H1 (cell line): ENCODE measurements around the gene ECI1. TPM values are rescaled to one million over a fixed set of nuclear protein-coding genes. Genes with fewer than 3 reads are reported as not detected.

Experiments
- CTCF ChIA-PET: fragments of 300-600 bp; sonication (Branson Sonifier 250); formaldehyde crosslinking; loops from one replicate; lab custom pipeline; 2021; ENCODE audit not compliant: partially characterized antibody; lab: Charles Lee
- POLR2A ChIA-PET: fragments of 300-600 bp; sonication (Branson Sonifier 250); formaldehyde crosslinking; loops from one replicate; lab custom pipeline; 2021; ENCODE audit warnings: inconsistent platforms; ENCODE audit not compliant: partially characterized antibody; lab: Charles Lee
- DNase-seq, 2 experiments: peaks; one replicate each; pipeline versions ENCODE4 v3.0.0 to v3.0.0-alpha.2; 2010 to 2022; ENCODE audit warnings: low spot score in 2 of 2, low read depth in 1 of 2, mixed read lengths in 1 of 2
- FAIRE-seq: peaks from 2 replicates; lab custom pipeline; 2011; peaks lifted over from hg19 to GRCh38; lab: Jason Lieb, UNC
- H2AFZ ChIP-seq: 2 replicates; pipeline ENCODE4 v1.8.1; 2012; ENCODE audit warnings: low read length, inconsistent platforms
- H2AK5ac ChIP-seq: 2 replicates; pipeline ENCODE4 v1.6.1; 2013; ENCODE audit warnings: low read depth, low read length
- H2BK120ac ChIP-seq: replicated peaks from 2 replicates; pipeline ENCODE3; 2013; ENCODE audit warnings: low read depth, low read length, inconsistent platforms
- H2BK12ac ChIP-seq: 2 replicates; pipeline ENCODE4 v1.6.1; 2013; ENCODE audit warnings: low read depth, low read length
- H2BK15ac ChIP-seq: 2 replicates; pipeline ENCODE4 v1.6.1; 2013; ENCODE audit warnings: low read length
- H2BK20ac ChIP-seq: 2 replicates; pipeline ENCODE4 v1.6.1; 2013; ENCODE audit warnings: low read length
- H2BK5ac ChIP-seq: 2 replicates; pipeline ENCODE4 v1.6.1; 2013; ENCODE audit warnings: low read depth, low read length
- H3K14ac ChIP-seq: 2 replicates; pipeline ENCODE4 v1.6.1; 2013; ENCODE audit warnings: inconsistent platforms; ENCODE audit not compliant: insufficient read length
- H3K18ac ChIP-seq: 2 replicates; pipeline ENCODE4 v1.6.1; 2013; ENCODE audit warnings: low read length; ENCODE audit errors: extremely low read depth
- H3K23ac ChIP-seq: 2 replicates; pipeline ENCODE4 v1.6.1; 2013; ENCODE audit warnings: inconsistent platforms; ENCODE audit not compliant: insufficient read length
- H3K23me2 ChIP-seq: 2 replicates; pipeline ENCODE4 v1.6.1; 2013; ENCODE audit warnings: low read depth, low read length
- H3K27ac ChIP-seq: 2 replicates; pipeline ENCODE4 v1.6.1; 2011; ENCODE audit warnings: low read depth, low read length, inconsistent platforms
- H3K27me3 ChIP-seq, 4 experiments: replicated peaks in 1 of 4; 1 replicate in 1 of 4; 2 replicates in 3 of 4; pipeline versions ENCODE4 v1.6.1 to v1.8.1; 2011 to 2013; ENCODE audit warnings: low read length in 3 of 4, mild to moderate bottlenecking in 3 of 4, inconsistent platforms in 2 of 4, mixed read lengths in 2 of 4, moderate library complexity in 1 of 4; ENCODE audit not compliant: control insufficient read depth in 3 of 4, insufficient read depth in 3 of 4; ENCODE audit errors: extremely low read depth in 1 of 4
- H3K36me3 ChIP-seq, 4 experiments: 2 replicates each; pipeline versions ENCODE4 v1.6.1 to v1.8.1; 2011 to 2013; ENCODE audit warnings: mild to moderate bottlenecking in 4 of 4, low read length in 3 of 4, moderate library complexity in 2 of 4, control low read depth in 1 of 4, inconsistent platforms in 1 of 4; ENCODE audit not compliant: insufficient read depth in 4 of 4, control insufficient read depth in 2 of 4
- H3K4ac ChIP-seq: replicated peaks from 2 replicates; pipeline ENCODE3; 2013; ENCODE audit warnings: low read length, low read depth, mixed read lengths, inconsistent platforms; ENCODE audit not compliant: insufficient read length
- H3K4me1 ChIP-seq, 4 experiments: replicated peaks in 1 of 4; 1 replicate in 1 of 4; 2 replicates in 3 of 4; pipeline versions ENCODE4 v1.6.1 to v1.8.1; 2011 to 2013; ENCODE audit warnings: low read length in 3 of 4, inconsistent platforms in 2 of 4, mixed read lengths in 1 of 4; ENCODE audit not compliant: insufficient read depth in 4 of 4, control insufficient read depth in 3 of 4
- H3K4me2 ChIP-seq, 2 experiments: 2 replicates each; pipeline versions ENCODE4 v1.6.1 to v1.8.1; 2011 to 2013; ENCODE audit warnings: low read depth in 2 of 2, low read length in 2 of 2, control low read depth in 1 of 2, inconsistent platforms in 1 of 2, mild to moderate bottlenecking in 1 of 2; ENCODE audit not compliant: insufficient read depth in 1 of 2
- H3K4me3 ChIP-seq, 4 experiments: fragments of 200-600, 300-600 bp in 1 of 4; sonication (generic), shearing (Covaris generic), sonication (Bioruptor Twin) in 1 of 4; 2 replicates each; pipeline versions ENCODE4 v1.5.1 to v1.8.1; 2011 to 2016; ENCODE audit warnings: low read length in 4 of 4, low read depth in 3 of 4, control low read depth in 2 of 4, inconsistent platforms in 2 of 4, mild to moderate bottlenecking in 2 of 4, mixed read lengths in 1 of 4, moderate library complexity in 1 of 4; ENCODE audit not compliant: insufficient read depth in 2 of 4; ENCODE audit errors: extremely low read depth in 1 of 4
- H3K56ac ChIP-seq: replicated peaks from 2 replicates; pipeline ENCODE3; 2013; ENCODE audit warnings: low read depth, mild to moderate bottlenecking, mixed read lengths, low read length, inconsistent platforms; ENCODE audit not compliant: insufficient read length
- H3K79me1 ChIP-seq: 2 replicates; pipeline ENCODE4 v1.6.1; 2013; ENCODE audit warnings: low read depth, low read length, control low read depth
- H3K79me2 ChIP-seq, 2 experiments: 2 replicates each; pipeline versions ENCODE4 v1.6.1 to v1.8.1; 2012 to 2013; ENCODE audit warnings: low read length in 2 of 2, mild to moderate bottlenecking in 2 of 2, inconsistent platforms in 1 of 2; ENCODE audit not compliant: insufficient read depth in 2 of 2, control insufficient read depth in 1 of 2
- H3K9ac ChIP-seq, 4 experiments: replicated peaks in 1 of 4; 1 replicate in 1 of 4; 2 replicates in 3 of 4; pipeline versions ENCODE4 v1.6.1 to v1.8.1; 2011 to 2013; ENCODE audit warnings: low read depth in 3 of 4, low read length in 3 of 4, control low read depth in 2 of 4, mild to moderate bottlenecking in 2 of 4, moderate library complexity in 2 of 4, inconsistent platforms in 1 of 4; ENCODE audit errors: extremely low read depth in 1 of 4
- H3K9me3 ChIP-seq, 2 experiments: 2 replicates each; pipeline versions ENCODE4 v1.6.1 to v1.8.1; 2012 to 2013; ENCODE audit warnings: mild to moderate bottlenecking in 2 of 2, moderate library complexity in 2 of 2, control low read depth in 1 of 2, inconsistent platforms in 1 of 2, low read depth in 1 of 2, low read length in 1 of 2, mixed read lengths in 1 of 2; ENCODE audit not compliant: insufficient read depth in 2 of 2
- H4K20me1 ChIP-seq, 2 experiments: replicated peaks in 1 of 2; 2 replicates each; pipeline versions ENCODE3 to v1.8.1; 2011 to 2013; ENCODE audit warnings: inconsistent platforms in 2 of 2, low read length in 2 of 2, mild to moderate bottlenecking in 1 of 2; ENCODE audit not compliant: insufficient read depth in 2 of 2, control insufficient read depth in 1 of 2
- H4K5ac ChIP-seq: 2 replicates; pipeline ENCODE4 v1.6.1; 2013; ENCODE audit warnings: low read length, low read depth, mixed read lengths, inconsistent platforms; ENCODE audit not compliant: insufficient read length
- H4K8ac ChIP-seq: 2 replicates; pipeline ENCODE4 v1.8.0; 2013; ENCODE audit warnings: mild to moderate bottlenecking, moderate library complexity, low read length, inconsistent platforms; ENCODE audit not compliant: insufficient read depth; ENCODE audit errors: extremely low read depth
- H4K91ac ChIP-seq: replicated peaks from 2 replicates; pipeline ENCODE3; 2013; ENCODE audit warnings: low read length, mixed read lengths, inconsistent platforms; ENCODE audit not compliant: insufficient read length
- BCL11A ChIP-seq, 2 experiments: IDR thresholded peaks; one replicate each; pipeline ENCODE4 v1.6.1; 2011; ENCODE audit warnings: low read depth in 2 of 2, low read length in 2 of 2, mild to moderate bottlenecking in 2 of 2
- CBX8 ChIP-seq: fragments of 300-800, 300-1000 bp; sonication (generic); IDR thresholded peaks from 2 replicates; pipeline ENCODE4 v1.7.1; 2016; ENCODE audit warnings: low read depth, low read length, borderline replicate concordance
- EGR1 ChIP-seq: IDR thresholded peaks from 2 replicates; pipeline ENCODE4 v1.6.1; 2011; ENCODE audit warnings: low read depth, low read length, borderline replicate concordance
- HDAC2 ChIP-seq, 2 experiments: fragments of 300-600 bp in 1 of 2; sonication (generic) in 1 of 2; IDR thresholded peaks; 2 replicates each; pipeline ENCODE4 v1.6.1; 2011 to 2012; ENCODE audit warnings: low read depth in 2 of 2, low read length in 2 of 2, mild to moderate bottlenecking in 2 of 2, moderate library complexity in 2 of 2, borderline replicate concordance in 1 of 2, inconsistent platforms in 1 of 2
- KDM1A ChIP-seq: fragments of 200-600, 300-600 bp; sonication (generic); IDR thresholded peaks from 2 replicates; pipeline ENCODE4 v1.7.1; 2016; ENCODE audit warnings: mild to moderate bottlenecking, low read length, borderline replicate concordance
- MAX ChIP-seq: IDR thresholded peaks from 2 replicates; pipeline ENCODE4 v1.6.1; 2012; ENCODE audit warnings: inconsistent platforms
- POLR2AphosphoS5 ChIP-seq: IDR thresholded peaks from 2 replicates; pipeline ENCODE4 v1.6.1; 2011; ENCODE audit warnings: low read depth, low read length
- POU5F1 ChIP-seq: IDR thresholded peaks from 2 replicates; pipeline ENCODE4 v1.6.1; 2011; ENCODE audit warnings: low read depth, mild to moderate bottlenecking, low read length, moderate library complexity
- RFX5 ChIP-seq: IDR thresholded peaks from 2 replicates; pipeline ENCODE4 v1.6.1; 2011; ENCODE audit warnings: low read depth, low read length, improper control_type of control experiment, borderline replicate concordance
- RXRA ChIP-seq: IDR thresholded peaks from 2 replicates; pipeline ENCODE4 v1.6.1; 2011; ENCODE audit warnings: low read depth, mild to moderate bottlenecking, low read length, moderate library complexity; ENCODE audit not compliant: insufficient read depth
- SIX5 ChIP-seq: IDR thresholded peaks from 2 replicates; pipeline ENCODE4 v1.6.1; 2011; ENCODE audit warnings: mild to moderate bottlenecking, low read depth, low read length
- SP4 ChIP-seq: IDR thresholded peaks from 2 replicates; pipeline ENCODE4 v1.6.1; 2012; ENCODE audit warnings: low read length, inconsistent platforms
- TCF12 ChIP-seq: IDR thresholded peaks from 2 replicates; pipeline ENCODE4 v1.6.1; 2011; ENCODE audit warnings: low read depth, mild to moderate bottlenecking, low read length
- ZNF274 ChIP-seq: IDR thresholded peaks from 2 replicates; pipeline ENCODE4 v1.7.0; 2012; ENCODE audit warnings: low read length, borderline replicate concordance; ENCODE audit errors: extremely low read depth
- WGBS, 2 experiments: shearing (Covaris generic) in 1 of 2; methylation state at CpG; one replicate each; pipeline versions ENCODE4 v1.1.6 to v1.1.7; 2013 to 2015; ENCODE audit warnings: low lambda C conversion rate in 2 of 2, mixed read lengths in 2 of 2, inconsistent platforms in 1 of 2, low coverage in 1 of 2, missing lambda C conversion rate in 1 of 2; ENCODE audit not compliant: insufficient replicate concordance in 2 of 2, insufficient coverage in 1 of 2, insufficient read length in 1 of 2; ENCODE audit errors: extremely low coverage in 1 of 2, missing lambda C conversion rate in 1 of 2; 5-methylcytosine and 5-hydroxymethylcytosine counted together
- polyA plus RNA-seq, 7 experiments: library from polyadenylated mRNA; depleted of rRNA in 3 of 7; stranded (reverse) in 5 of 7; unstranded in 2 of 7; fragments of >200 nt in 5 of 7; fragments of 200-250 nt in 2 of 7; gene quantifications; 1 replicate in 5 of 7; 2 replicates in 1 of 7; 4 replicates in 1 of 7; pipeline versions ENCODE4 v1.2.1 to v1.2.3, GENCODE V29; 2011 to 2013; ENCODE audit warnings: missing spikeins in 2 of 7, mixed read lengths in 2 of 7
- total RNA-seq: library from RNA; stranded (reverse); fragmentation: NEBNext Ultra II Directional; extraction: Animal tissue kit (Norgen Biotek cat#: 25700); gene quantifications from 2 replicates; pipeline ENCODE4 v1.2.1, GENCODE V29; 2021

ECI1 gene
- total and polyA plus RNA-seq, 2 of the 8 experiments (the other 6 are each of a cell fraction or from before 2014, with no cell fraction given): 79.5 to 151 TPM

DNA sequence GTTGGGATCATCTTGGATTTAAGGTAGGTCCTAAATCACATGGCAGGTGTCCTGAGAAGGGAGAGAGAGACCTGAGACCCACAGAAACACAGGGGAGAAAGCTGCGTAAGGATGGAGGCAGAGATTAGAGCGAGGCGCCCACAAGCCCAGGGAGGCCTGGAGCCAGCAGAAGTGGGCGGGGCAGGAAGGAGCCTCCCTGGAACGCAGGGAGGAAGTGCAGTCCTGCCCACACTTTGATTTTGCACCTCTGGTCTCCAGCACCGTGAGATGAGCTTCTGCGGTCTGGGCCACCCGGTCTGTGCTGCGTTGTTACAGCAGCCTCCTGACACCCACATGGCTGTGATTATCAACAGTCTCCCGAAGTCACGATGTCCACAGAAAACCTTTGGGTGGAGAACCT is 8.8 kb downstream of the ECI1 start:
- Histone ChIP-seq H3K9ac (no peak overlapping the region), H3K4me2 (no peak overlapping the region), H4K91ac (no peak overlapping the region), H3K79me2 (no peaks in the 10 kb centered on the region), H4K8ac (no peak overlapping the region), H2BK12ac (no peak overlapping the region), H3K4ac (no peak overlapping the region), H3K14ac (no peak overlapping the region), H3K79me1 (no peaks in the 10 kb centered on the region; the same call in 1 of the 2 replicates), H3K9me3 (no peaks in the 10 kb centered on the region), H3K4me3 (no peak overlapping the region), H3K4me1 (peaks cover 0 to 9% (median 5%) of the 10 kb centered on the region in 4 experiments; a peak in 4 of 7 replicates), H2AK5ac (no peak overlapping the region), H3K23me2 (peaks cover 4% of the 10 kb centered on the region; the same call in 1 of the 2 replicates), H3K27ac (no peak overlapping the region), H2BK5ac (no peak overlapping the region), H3K36me3 (peaks cover 18 to 41% (median 32%) of the 10 kb centered on the region in 4 experiments), H2AFZ (no peak overlapping the region), H2BK20ac (no peak overlapping the region), H3K56ac (no peak overlapping the region), H2BK15ac (no peak overlapping the region), H3K18ac (no peak overlapping the region), H4K20me1 (peaks cover 4 to 20% of the 10 kb centered on the region in 2 experiments), H3K23ac (no peak overlapping the region), H2BK120ac (no peak overlapping the region), H4K5ac (no peak overlapping the region), H3K27me3 (peaks cover 0 to 7% (median 5%) of the 10 kb centered on the region in 4 experiments; a peak in 4 of 7 replicates)
- POLR2A ChIA-PET: interaction anchor here (0.6 to 8.6 kb wide), 7 partner anchors 11 to 161 kb away, joined by 3 to 181 read pairs (median 3); partner anchors contain the start of genes ECI1 and TRAF7
- 94% methylated on average over 11 of the region's 11 CpGs; no CpG with 5 or more reads in 1 of the 2 experiments for WGBS, 2 experiments
- DNase-seq (no peak), FAIRE-seq (no peak)
- CTCF ChIA-PET: interaction anchor here (0.5 to 1.8 kb wide), 3 partner anchors 10 to 198 kb away, joined by 3 to 10 read pairs (median 3); no protein-coding TSS in a partner anchor
- no peak for TF ChIP-seq HDAC2 (IDR thresholded peaks at IDR 0.05; ENCODE audit: borderline replicate concordance in 1 of 2, low read depth in 2 of 2, low read length in 2 of 2)
- no peak for TF ChIP-seq MAX
- no peak for TF ChIP-seq POU5F1
- no peak for TF ChIP-seq KDM1A
- no peak for TF ChIP-seq SIX5
- TF ChIP-seq TCF12: no peak
- TF ChIP-seq EGR1: no peak
- TF ChIP-seq RFX5: no peak
- TF ChIP-seq ZNF274: no peak
- no peak for TF ChIP-seq RXRA
- no peak for TF ChIP-seq CBX8
- TF ChIP-seq POLR2AphosphoS5: no peak
- no peak for TF ChIP-seq BCL11A (IDR thresholded peaks at IDR 0.05; ENCODE audit: low read depth in 2 of 2, low read length in 2 of 2)
- no peak for TF ChIP-seq SP4
